ENCODE results near the gene MYH16. TPM values are rescaled to one million over a fixed set of nuclear protein-coding genes. Genes with fewer than 3 reads are reported as not detected.
"Not testable (repeated sequence)": the region's sequence is repeated elsewhere in the genome, so short reads cannot be mapped to it uniquely, and the experiment has no call there.

The MYH16 gene
- total RNA-seq, 2 experiments from 2014 or later, result not detected

DNA sequence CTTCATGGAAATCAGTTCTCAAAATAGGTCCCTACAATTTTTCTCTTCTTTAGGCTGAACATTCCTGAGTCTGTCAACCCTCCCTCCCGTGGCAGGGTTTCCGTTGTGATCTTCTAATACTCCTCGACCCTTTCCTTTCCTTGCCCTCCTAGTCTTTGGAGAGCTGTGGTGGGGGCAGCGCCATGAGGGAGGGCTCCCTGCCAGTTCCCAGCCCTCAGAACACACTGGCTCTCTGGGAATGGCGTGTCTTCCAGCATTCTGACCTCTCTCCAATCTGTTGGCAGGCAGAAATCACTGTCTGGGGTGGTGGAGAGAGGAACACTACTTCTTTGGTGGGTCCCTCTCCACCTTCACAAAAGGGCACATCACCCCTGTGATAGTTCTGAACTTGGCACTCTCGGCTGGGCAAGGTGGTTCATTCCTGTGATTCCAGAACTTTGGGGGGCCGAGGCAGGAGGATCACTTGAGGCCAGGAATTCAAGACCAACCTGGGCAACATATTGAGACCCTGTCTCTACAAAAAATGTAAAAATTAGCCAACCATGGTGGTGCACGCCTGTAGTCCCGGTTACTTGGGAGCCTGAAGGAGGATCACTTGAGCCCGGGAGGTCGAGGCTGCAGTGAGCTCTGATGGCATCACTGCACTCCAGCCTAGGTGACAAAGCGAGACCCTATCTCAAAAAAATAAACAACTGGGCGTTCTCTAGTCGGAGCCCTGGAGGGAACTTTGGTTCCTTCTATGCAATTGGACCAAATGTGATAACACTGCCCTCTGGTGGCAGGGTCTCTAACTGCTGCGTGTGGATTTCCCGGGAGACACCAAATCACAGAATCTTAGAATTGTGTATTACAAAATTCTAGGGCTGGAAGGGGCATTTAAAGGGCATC lies 39.9 kb downstream of the MYH16 start:
- peaks cover 1% of the 10 kb centered on the region for H3K27me3 Mint-ChIP-seq
- peak overlapping the region; percentile 14 for H3K4me3 Mint-ChIP-seq
- peak; percentile 85 for DNase-seq
- H3K4me1 Mint-ChIP-seq (ENCODE audit: low read depth), result peaks cover 12% of the 10 kb centered on the region
- no peaks in the 10 kb centered on the region for H3K9me3 Mint-ChIP-seq
- TF ChIP-seq, protein P1, sequence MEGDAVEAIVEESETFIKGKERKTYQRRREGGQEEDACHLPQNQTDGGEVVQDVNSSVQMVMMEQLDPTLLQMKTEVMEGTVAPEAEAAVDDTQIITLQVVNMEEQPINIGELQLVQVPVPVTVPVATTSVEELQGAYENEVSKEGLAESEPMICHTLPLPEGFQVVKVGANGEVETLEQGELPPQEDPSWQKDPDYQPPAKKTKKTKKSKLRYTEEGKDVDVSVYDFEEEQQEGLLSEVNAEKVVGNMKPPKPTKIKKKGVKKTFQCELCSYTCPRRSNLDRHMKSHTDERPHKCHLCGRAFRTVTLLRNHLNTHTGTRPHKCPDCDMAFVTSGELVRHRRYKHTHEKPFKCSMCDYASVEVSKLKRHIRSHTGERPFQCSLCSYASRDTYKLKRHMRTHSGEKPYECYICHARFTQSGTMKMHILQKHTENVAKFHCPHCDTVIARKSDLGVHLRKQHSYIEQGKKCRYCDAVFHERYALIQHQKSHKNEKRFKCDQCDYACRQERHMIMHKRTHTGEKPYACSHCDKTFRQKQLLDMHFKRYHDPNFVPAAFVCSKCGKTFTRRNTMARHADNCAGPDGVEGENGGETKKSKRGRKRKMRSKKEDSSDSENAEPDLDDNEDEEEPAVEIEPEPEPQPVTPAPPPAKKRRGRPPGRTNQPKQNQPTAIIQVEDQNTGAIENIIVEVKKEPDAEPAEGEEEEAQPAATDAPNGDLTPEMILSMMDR (IDR thresholded peaks at IDR 0.05), result peak; percentile 94
- ChIA-PET POLR2A (interaction anchor here (0.6 kb wide), 1 partner anchor 117 kb away, joined by 4 read pairs; no protein-coding TSS in a partner anchor), CTCF (interaction anchor here (0.8 to 3.2 kb wide), 25 partner anchors 8 to 327 kb away, joined by 3 to 21 read pairs (median 4); partner anchors contain the start of genes ARPC1A and SMURF1)
- intact Hi-C loops (cut with micrococcal nuclease), result loop anchor here (2.0 kb wide), 2 partner anchors 38 to 272 kb away; no protein-coding TSS in a partner anchor
- peak; percentile 59 for ATAC-seq
- no peaks in the 10 kb centered on the region for H3K36me3 Mint-ChIP-seq (ENCODE audit: low read depth)
- H3K27ac Mint-ChIP-seq, result no peak overlapping the region

DNA sequence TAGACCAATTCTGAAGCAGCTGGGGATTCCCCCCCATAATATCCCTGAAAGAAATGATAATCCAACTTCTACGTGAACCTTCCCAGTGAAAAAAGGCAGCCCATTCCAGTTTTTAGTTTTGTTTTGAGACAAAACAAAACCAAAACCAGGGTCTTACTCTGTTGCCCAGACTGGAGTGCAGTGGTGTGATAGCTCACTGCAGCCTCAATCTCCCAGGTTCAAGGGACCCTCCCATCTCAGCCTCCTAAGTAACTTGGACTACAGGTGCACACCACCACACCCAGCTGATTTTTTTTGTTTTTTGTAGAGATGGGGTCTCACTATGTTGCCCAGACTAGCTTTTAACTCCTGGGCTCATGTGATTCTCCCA lies 40.5 kb downstream of the MYH16 start:
- Mint-ChIP-seq H3K27ac (no peak overlapping the region), H3K9me3 (no peaks in the 10 kb centered on the region), H3K4me1 (ENCODE audit: low read depth) (peaks cover 12% of the 10 kb centered on the region), H3K27me3 (peaks cover 1% of the 10 kb centered on the region), H3K4me3 (peak overlapping the region; percentile 14), H3K36me3 (ENCODE audit: low read depth) (no peaks in the 10 kb centered on the region)
- no peak for ATAC-seq
- TF ChIP-seq, protein P1 (IDR thresholded peaks at IDR 0.05), result peak; percentile 15
- ChIA-PET CTCF (interaction anchor here (0.6 to 3.2 kb wide), 27 partner anchors 8 to 328 kb away, joined by 3 to 21 read pairs (median 4); partner anchors contain the start of genes ARPC1A and SMURF1), POLR2A (interaction anchor here (1.1 kb wide), 1 partner anchor 96 kb away, joined by 3 read pairs; the partner anchor contains the start of gene BUD31)
- intact Hi-C loops (cut with micrococcal nuclease), result loop anchor here (2.0 kb wide), 2 partner anchors 38 to 272 kb away; no protein-coding TSS in a partner anchor
- no peak for DNase-seq

DNA sequence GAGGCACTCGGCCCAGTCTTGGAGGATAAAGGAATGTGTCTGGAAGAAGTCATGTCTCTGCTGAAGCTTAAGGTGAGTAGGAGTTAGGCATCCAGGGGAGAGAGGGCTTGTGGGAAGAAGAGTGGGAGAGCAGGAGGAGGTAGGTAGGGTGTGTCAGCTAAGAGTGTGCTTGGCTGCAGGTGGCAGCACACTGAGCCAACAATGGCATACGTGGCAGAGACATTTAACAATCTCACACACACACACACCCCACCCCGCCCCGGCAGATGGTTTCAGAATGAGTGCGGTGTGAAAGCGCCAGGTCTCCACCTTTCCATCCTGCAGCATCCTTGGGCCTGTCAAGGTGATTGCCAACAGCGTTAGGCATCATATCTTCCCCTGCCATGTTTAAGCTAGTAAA lies 41.9 kb downstream of the MYH16 start:
- no peaks in the 10 kb centered on the region for H3K36me3 Mint-ChIP-seq (ENCODE audit: low read depth)
- DNase-seq (peak; percentile 78), ATAC-seq (peak; percentile 90)
- no peaks in the 10 kb centered on the region for H3K9me3 Mint-ChIP-seq
- H3K27me3 Mint-ChIP-seq, result peaks cover 1% of the 10 kb centered on the region
- H3K27ac Mint-ChIP-seq, result no peak overlapping the region
- CTCF ChIA-PET, result interaction anchor here (0.7 to 3.2 kb wide), 8 partner anchors 9 to 276 kb away, joined by 3 to 21 read pairs (median 6); no protein-coding TSS in a partner anchor
- no peak overlapping the region for H3K4me3 Mint-ChIP-seq
- POLR2A ChIA-PET, result no interaction called here
- intact Hi-C loops (cut with micrococcal nuclease), result no loop called here
- peaks cover 12% of the 10 kb centered on the region for H3K4me1 Mint-ChIP-seq (ENCODE audit: low read depth)
- TF ChIP-seq, protein P1 (IDR thresholded peaks at IDR 0.05), result no peak

DNA sequence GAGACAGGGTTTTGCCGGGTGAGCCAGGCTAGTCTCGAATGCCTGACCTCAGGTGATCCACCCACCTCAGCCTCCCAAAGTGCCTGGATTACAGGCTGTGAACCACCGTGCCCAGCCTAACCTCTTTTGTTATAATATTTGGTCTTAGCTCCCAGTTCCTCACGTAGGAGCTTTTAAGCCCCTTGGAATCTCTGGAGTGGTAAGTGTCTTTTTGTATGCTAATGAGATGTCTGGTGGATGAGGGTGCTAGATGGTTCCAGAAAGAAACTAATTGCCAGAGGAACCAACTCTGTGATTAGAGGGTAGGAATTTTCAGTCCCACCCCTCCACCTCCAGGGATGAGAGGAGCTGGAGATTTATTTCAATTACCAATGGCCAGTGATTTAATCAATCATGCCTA lies 47.7 kb downstream of the MYH16 start:
- TF ChIP-seq, protein P1 (IDR thresholded peaks at IDR 0.05), result no peak
- Mint-ChIP-seq H3K36me3 (ENCODE audit: low read depth) (no peaks in the 10 kb centered on the region), H3K4me1 (ENCODE audit: low read depth) (no peaks in the 10 kb centered on the region), H3K27ac (no peak overlapping the region), H3K9me3 (no peaks in the 10 kb centered on the region), H3K4me3 (no peak overlapping the region), H3K27me3 (no peaks in the 10 kb centered on the region)
- intact Hi-C loops (cut with micrococcal nuclease), result no loop called here
- DNase-seq (no peak), ATAC-seq (no peak)
- ChIA-PET CTCF (interaction anchor here (1.0 to 2.0 kb wide), 5 partner anchors 7 to 39 kb away, joined by 3 to 7 read pairs (median 3); no protein-coding TSS in a partner anchor), POLR2A (interaction anchor here (0.6 kb wide), 1 partner anchor 114 kb away, joined by 3 read pairs; no protein-coding TSS in a partner anchor)

DNA sequence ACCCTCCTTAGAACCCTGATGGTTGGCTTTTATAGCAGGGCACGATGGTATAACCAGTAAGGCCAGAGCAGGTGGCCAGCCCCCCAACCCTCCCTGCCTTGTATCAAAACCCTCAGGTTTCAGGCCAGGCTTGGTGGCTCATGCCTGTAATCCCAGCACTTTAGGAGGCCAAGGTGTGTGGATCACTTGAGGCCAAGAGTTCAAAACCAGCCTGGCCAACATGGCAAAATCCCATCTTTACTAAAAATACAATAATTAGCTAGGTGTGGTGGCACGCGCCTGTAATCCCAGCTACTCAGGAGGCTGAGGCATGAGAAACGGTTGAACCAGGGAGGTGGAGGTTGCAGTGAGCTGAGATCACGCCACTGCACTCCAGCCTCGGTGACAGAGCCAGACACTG lies 50.0 kb downstream of the MYH16 start:
- H3K27me3 Mint-ChIP-seq; H3K27ac Mint-ChIP-seq; H3K4me3 Mint-ChIP-seq; ATAC-seq; POLR2A ChIA-PET; H3K9me3 Mint-ChIP-seq; intact Hi-C loops (cut with micrococcal nuclease); DNase-seq; H3K36me3 Mint-ChIP-seq (ENCODE audit: low read depth): not testable (repeated sequence)
- CTCF ChIA-PET, result interaction anchor here (1.0 to 2.6 kb wide), 2 partner anchors 9 to 123 kb away, joined by 3 to 11 read pairs; no protein-coding TSS in a partner anchor
- peaks cover 11% of the 10 kb centered on the region for H3K4me1 Mint-ChIP-seq (ENCODE audit: low read depth)

Measured in activated CD8-positive, alpha-beta T cell treated with anti-CD3 and anti-CD28 coated beads for 36 hours (primary cell).